ENCODE data around the gene PTGR2. TPM values are rescaled to one million over a fixed set of nuclear protein-coding genes. Genes with fewer than 3 reads are reported as not detected.

The PTGR2 gene
- total RNA-seq, 1 experiment from 2014 or later: 2.1 TPM

Other genes starting within 250 kb of the PTGR2 start
- gene ACOT6, start 239.3 kb upstream of the PTGR2 start, total RNA-seq (2014; rRNA removed; shearing (Covaris generic)): not detected in 2 replicates
- gene DNAL1, start 206.8 kb upstream of the PTGR2 start, total RNA-seq (2014; rRNA removed; shearing (Covaris generic)): 18.8 and 32.8 TPM in 2 replicates
- gene PNMA1, start 137.4 kb upstream of the PTGR2 start, total RNA-seq (2014; rRNA removed; shearing (Covaris generic)): 65.8 and 80.4 TPM in 2 replicates
- 51.9 and 63.0 TPM in 2 replicates for gene ZNF410, start 35.0 kb downstream of the PTGR2 start, total RNA-seq (2014; rRNA removed; shearing (Covaris generic))
- 1.6 and 1.8 TPM in 2 replicates for gene FAM161B, start 98.3 kb downstream of the PTGR2 start, total RNA-seq (2014; rRNA removed; shearing (Covaris generic))
- 38.2 and 45.8 TPM in 2 replicates for gene COQ6, start 98.5 kb downstream of the PTGR2 start, total RNA-seq (2014; rRNA removed; shearing (Covaris generic))
- 4.9 and 8.1 TPM in 2 replicates for gene ENTPD5, start 167.5 kb downstream of the PTGR2 start, total RNA-seq (2014; rRNA removed; shearing (Covaris generic))
- 2.5 and 4.5 TPM in 2 replicates for gene BBOF1, start 167.5 kb downstream of the PTGR2 start, total RNA-seq (2014; rRNA removed; shearing (Covaris generic))
- gene ALDH6A1, start 232.6 kb downstream of the PTGR2 start, total RNA-seq (2014; rRNA removed; shearing (Covaris generic)): 20.3 and 35.6 TPM in 2 replicates
- 12.9 and 22.4 TPM in 2 replicates for gene LIN52, start 233.1 kb downstream of the PTGR2 start, total RNA-seq (2014; rRNA removed; shearing (Covaris generic))